ENCODE results near the gene TTC34. TPM values are rescaled to one million over a fixed set of nuclear protein-coding genes. Genes with fewer than 3 reads are reported as not detected.

TTC34 gene
- total and polyA plus RNA-seq, 2 of the 13 experiments (the other 11 are each of a cell fraction or from before 2014, with no cell fraction given): 0.07 to 0.11 TPM

DNA sequence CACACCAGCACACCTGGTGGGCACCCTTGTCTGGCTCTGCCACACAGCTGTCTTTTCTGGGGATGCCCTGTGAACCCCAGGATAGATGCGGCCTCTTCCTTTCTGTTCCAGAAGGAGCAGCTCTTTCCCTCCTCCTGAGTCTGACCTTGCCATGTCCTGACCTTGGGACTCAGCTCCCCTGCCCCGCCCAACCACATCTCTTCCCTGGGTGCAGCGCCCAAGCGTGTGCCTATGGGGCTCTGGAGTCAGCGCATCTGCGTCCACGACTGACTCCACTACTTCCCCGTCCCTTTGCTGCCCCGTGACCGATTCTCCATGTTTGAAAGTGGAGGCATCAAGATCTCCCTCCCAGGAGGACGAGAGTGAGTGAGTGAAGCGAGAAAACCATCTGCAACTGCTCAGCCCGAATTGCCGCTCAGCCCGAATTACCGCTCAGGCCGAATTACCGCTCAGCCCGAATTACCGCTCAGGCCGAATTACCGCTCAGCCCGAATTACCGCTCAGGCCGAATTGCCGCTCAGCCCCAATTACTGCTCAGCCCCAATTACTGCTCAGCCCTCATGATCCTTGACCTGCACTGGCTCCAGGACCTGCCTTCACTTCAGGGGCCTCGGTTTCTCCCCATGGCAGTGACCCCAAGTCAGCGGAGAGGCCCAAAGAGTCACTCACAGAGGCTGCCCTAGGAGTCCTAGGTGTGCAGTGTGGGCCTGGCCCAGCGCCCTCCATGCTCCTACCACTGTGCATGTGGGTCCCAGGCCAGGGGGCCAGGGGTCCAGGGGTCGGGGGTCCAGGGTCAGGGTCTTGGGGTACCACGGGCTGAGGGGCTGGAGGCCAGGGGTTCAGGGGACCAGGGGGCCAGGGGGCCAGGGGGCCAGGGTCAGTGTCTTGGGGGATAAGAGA lies 18.6 kb upstream of the TTC34 start:
- no peak for FAIRE-seq
- H3K9ac ChIP-seq (ENCODE audit: insufficient read depth, low read depth, low read length): no peak overlapping the region
- no peaks in the 10 kb centered on the region for H3K79me2 ChIP-seq (ENCODE audit: insufficient read depth, low read length)
- ChIA-PET CTCF (ENCODE audit: low intra/inter-chr PET ratio, low total read pairs) (no interaction called here), POLR2A (no interaction called here)
- H3K27me3 ChIP-seq (ENCODE audit: control insufficient read depth in 1 of 2, insufficient read depth in 2 of 2, low read length in 2 of 2): peaks cover 2 to 39% of the 10 kb centered on the region in 2 experiments; a peak in 4 of 5 replicates
- in situ Hi-C loops (cut with HindIII; ENCODE audit: extremely low pct_ligation_motif_present, low pct_unique_long_range_greater_than_20kb): no loop called here
- no peak for ATAC-seq
- TF ChIP-seq DZIP1 (CRISPR knock-in tag; IDR thresholded peaks at IDR 0.05): no peak
- no peak for TF ChIP-seq KAT7 (CRISPR knock-in tag; IDR thresholded peaks at IDR 0.05; ENCODE audit: borderline replicate concordance)
- no peak for TF ChIP-seq PRMT3 (CRISPR knock-in tag; IDR thresholded peaks at IDR 0.05; ENCODE audit: borderline replicate concordance, low read depth)
- TF ChIP-seq ZNF598 (CRISPR knock-in tag; IDR thresholded peaks at IDR 0.05; ENCODE audit: borderline replicate concordance): no peak
- no peak for TF ChIP-seq NFE2L1 (CRISPR knock-in tag; IDR thresholded peaks at IDR 0.05; ENCODE audit: borderline replicate concordance)
- TF ChIP-seq SYNCRIP (IDR thresholded peaks at IDR 0.05; ENCODE audit: insufficient read depth, low read depth, low read length): no peak
- no peak for TF ChIP-seq IKZF4 (CRISPR knock-in tag; IDR thresholded peaks at IDR 0.05; ENCODE audit: borderline replicate concordance, low read depth, not compliant biosample characterization)
- no peak for TF ChIP-seq SNAPC2 (CRISPR knock-in tag; IDR thresholded peaks at IDR 0.05)
- no peak for TF ChIP-seq ZMYM2 (CRISPR knock-in tag; IDR thresholded peaks at IDR 0.05)
- TF ChIP-seq NPAS2 (CRISPR knock-in tag; IDR thresholded peaks at IDR 0.05; ENCODE audit: borderline replicate concordance): no peak
- TF ChIP-seq RBM39 (IDR thresholded peaks at IDR 0.05; ENCODE audit: low read depth, low read length, poor library complexity, severe bottlenecking): no peak
- TF ChIP-seq MYC (CRISPR knock-in tag; IDR thresholded peaks at IDR 0.05; ENCODE audit: borderline replicate concordance): no peak
- TF ChIP-seq, protein P1, sequence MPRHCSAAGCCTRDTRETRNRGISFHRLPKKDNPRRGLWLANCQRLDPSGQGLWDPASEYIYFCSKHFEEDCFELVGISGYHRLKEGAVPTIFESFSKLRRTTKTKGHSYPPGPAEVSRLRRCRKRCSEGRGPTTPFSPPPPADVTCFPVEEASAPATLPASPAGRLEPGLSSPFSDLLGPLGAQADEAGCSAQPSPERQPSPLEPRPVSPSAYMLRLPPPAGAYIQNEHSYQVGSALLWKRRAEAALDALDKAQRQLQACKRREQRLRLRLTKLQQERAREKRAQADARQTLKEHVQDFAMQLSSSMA (CRISPR knock-in tag; IDR thresholded peaks at IDR 0.05): no peak
- no peak for TF ChIP-seq ZNF224 (CRISPR knock-in tag; IDR thresholded peaks at IDR 0.05)
- no peak for TF ChIP-seq STAT5B (CRISPR knock-in tag; IDR thresholded peaks at IDR 0.05)
- WGBS (ENCODE audit: low lambda C conversion rate): 58% methylated on average over 30 of the region's 31 CpGs
- no peak overlapping the region for H3K4me2 ChIP-seq (ENCODE audit: low read depth, low read length)
- H3K4me1 ChIP-seq (ENCODE audit: insufficient read depth, low read length): no peaks in the 10 kb centered on the region
- H3K36me3 ChIP-seq (replicated peaks in 1 of 2; ENCODE audit: control insufficient read depth in 1 of 2, insufficient read depth in 2 of 2, low read length in 2 of 2): no peaks in the 10 kb centered on the region
- no peak overlapping the region for H2AFZ ChIP-seq (ENCODE audit: low read length)
- H3K27ac ChIP-seq (ENCODE audit: extremely low read length, insufficient read depth, low read length): no peak overlapping the region
- intact Hi-C loops (cut with micrococcal nuclease; ENCODE audit: unreplicated experiment): no loop called here
- DNase-seq (ENCODE audit: low spot score): no peak
- no peaks in the 10 kb centered on the region for H3K9me3 ChIP-seq (ENCODE audit: low read length)
- H3K4me3 ChIP-seq (replicated peaks in 1 of 3; ENCODE audit: insufficient read depth in 1 of 3, low read depth in 2 of 3, low read length in 3 of 3): no peak overlapping the region
- H4K20me1 ChIP-seq (ENCODE audit: insufficient read depth, low read length): no peaks in the 10 kb centered on the region
- no TSS peak for BruUV-seq (replicated peaks)

All from HepG2 (cell line).